Bronchial epithelial cell (primary cell): ENCODE results near the gene SLC35E4. TPM values are rescaled to one million over a fixed set of nuclear protein-coding genes. Genes with fewer than 3 reads are reported as not detected.

Experiments
- DNase-seq: peaks from one replicate; pipeline ENCODE4 v3.0.0-alpha.2; 2010; ENCODE audit warnings: low read depth
- FAIRE-seq: peaks from 2 replicates; lab custom pipeline; 2011; peaks lifted over from hg19 to GRCh38; lab: Jason Lieb, UNC
- H3K27me3 ChIP-seq: 2 replicates; pipeline ENCODE4 v1.5.1; 2011; ENCODE audit warnings: low read length; ENCODE audit not compliant: control insufficient read depth, insufficient read depth
- H3K36me3 ChIP-seq: 2 replicates; pipeline ENCODE4 v1.5.1; 2011; ENCODE audit warnings: low read length; ENCODE audit not compliant: control insufficient read depth, insufficient read depth
- H3K4me3 ChIP-seq: 2 replicates; pipeline ENCODE4 v1.5.1; 2011; ENCODE audit warnings: mild to moderate bottlenecking, low read depth, low read length, control low read depth
- CTCF ChIP-seq: IDR thresholded peaks from 2 replicates; pipeline ENCODE4 v1.5.1; 2011; ENCODE audit warnings: mild to moderate bottlenecking, moderate library complexity, low read length, control low read depth, inconsistent platforms; ENCODE audit not compliant: insufficient read depth, severe bottlenecking
- total RNA-seq: library from RNA; depleted of rRNA; stranded (reverse); fragments of >200 nt; gene quantifications from 2 replicates; pipeline ENCODE4 v1.2.1, GENCODE V29; 2014

Gene SLC35E4
- total RNA-seq, 1 donor from 2014 or later: 4.7 TPM

GRCh38 chr22:30609260-30610185 is 26.1 kb upstream of the SLC35E4 start:
- Histone ChIP-seq H3K27me3 (no peaks in the 10 kb centered on the region), H3K36me3 (no peaks in the 10 kb centered on the region), H3K4me3 (no peak overlapping the region)
- peak; percentile 81 for DNase-seq
- no peak for FAIRE-seq
- no peak for TF ChIP-seq CTCF

- Histone ChIP-seq H3K27me3 (no peaks in the 10 kb centered on the region), H3K36me3 (no peaks in the 10 kb centered on the region), H3K4me3 (no peak overlapping the region)
- no peak for TF ChIP-seq CTCF
- no peak for DNase-seq
- peak; percentile 92 for FAIRE-seq
These were observed 25.3 kb upstream of the SLC35E4 start for GRCh38 chr22:30610299-30610698.

GRCh38 chr22:30611197-30611596 is 24.4 kb upstream of the SLC35E4 start:
- TF ChIP-seq CTCF: no peak
- H3K4me3 ChIP-seq: no peak overlapping the region
- H3K27me3 ChIP-seq: no peaks in the 10 kb centered on the region
- no peaks in the 10 kb centered on the region for H3K36me3 ChIP-seq
- FAIRE-seq: peak; percentile 13
- peak; percentile 51 for DNase-seq

- no peak for TF ChIP-seq CTCF
- Histone ChIP-seq H3K4me3 (no peak overlapping the region), H3K36me3 (no peaks in the 10 kb centered on the region), H3K27me3 (no peaks in the 10 kb centered on the region)
- no peak for DNase-seq
- FAIRE-seq: no peak
These were observed 22.8 kb upstream of the SLC35E4 start for GRCh38 chr22:30612789-30613188.

- no peak for TF ChIP-seq CTCF
These were observed 21.3 kb upstream of the SLC35E4 start for GRCh38 chr22:30614268-30614667.

More at GRCh38 chr22:30614268-30614667, 21.3 kb upstream of the SLC35E4 start:
- DNase-seq (no peak), FAIRE-seq (no peak)
- Histone ChIP-seq H3K36me3 (no peaks in the 10 kb centered on the region), H3K27me3 (no peaks in the 10 kb centered on the region), H3K4me3 (no peak overlapping the region)
